Stimulated activated CD8-positive, alpha-beta memory T cell treated with anti-CD3 and anti-CD28 coated beads, Interleukin-7, amount 100 ng/mL, for 24 hours (primary cell): ENCODE results near the gene SLC6A8.
"Not testable (repeated sequence)": the region's sequence is repeated elsewhere in the genome, so short reads cannot be mapped to it uniquely, and the experiment has no call there.

Source experiments
- DNase-seq: peaks from one replicate; pipeline ENCODE4 v3.0.0-alpha.2; 2020; ENCODE audit warnings: low read depth

The SLC6A8 gene

DNA sequence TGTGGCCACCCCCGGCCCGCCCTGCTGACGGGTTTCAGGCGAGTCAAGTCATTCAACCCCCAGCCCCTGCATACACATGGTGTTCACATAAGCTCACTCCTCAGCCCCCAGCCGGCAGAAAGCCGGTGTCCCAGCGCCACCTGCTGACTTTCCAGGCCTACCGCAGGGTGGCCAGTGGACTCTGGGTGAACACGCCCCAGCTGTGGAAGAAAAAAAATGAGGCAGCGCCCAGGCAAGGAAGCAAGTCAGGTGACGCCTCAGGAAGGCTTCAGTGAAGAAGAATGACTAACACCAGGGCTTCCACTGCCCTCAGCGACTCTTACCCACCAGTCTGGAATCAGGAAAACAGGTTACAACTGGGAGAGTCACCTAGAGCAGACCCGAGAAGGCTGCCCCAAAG, 20.7 kb downstream of the SLC6A8 start:
- DNase-seq, result no peak

- no peak for DNase-seq
These were observed 22.3 kb downstream of the SLC6A8 start for GRCh38 chrX:153709726-153710674.

GRCh38 chrX:153714256-153714655, 26.5 kb downstream of the SLC6A8 start:
- DNase-seq, result no peak

DNA sequence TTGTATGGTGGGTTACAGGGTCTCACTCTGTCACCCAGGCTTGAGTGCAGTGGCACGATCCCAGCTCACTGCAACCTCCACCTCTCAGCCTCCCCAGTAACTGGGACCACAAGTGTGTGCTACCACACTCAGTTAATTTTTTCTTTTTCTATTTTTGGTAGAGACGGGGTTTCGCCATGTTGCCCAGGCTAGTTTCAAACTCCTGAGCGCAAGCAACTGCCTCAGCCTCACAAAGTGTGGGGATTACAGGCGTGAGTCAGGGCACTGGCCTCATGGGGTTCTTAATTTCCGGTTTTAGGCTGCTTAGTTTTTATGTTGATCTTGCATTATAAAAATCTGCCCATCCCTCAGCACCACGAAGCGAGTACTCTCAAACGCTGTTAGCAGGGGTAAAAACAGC, 29.7 kb downstream of the SLC6A8 start:
- no peak for DNase-seq

GRCh38 chrX:153719238-153719637, 31.5 kb downstream of the SLC6A8 start:
- DNase-seq, result no peak

GRCh38 chrX:153719701-153720100, 32.0 kb downstream of the SLC6A8 start:
- no peak for DNase-seq

DNA sequence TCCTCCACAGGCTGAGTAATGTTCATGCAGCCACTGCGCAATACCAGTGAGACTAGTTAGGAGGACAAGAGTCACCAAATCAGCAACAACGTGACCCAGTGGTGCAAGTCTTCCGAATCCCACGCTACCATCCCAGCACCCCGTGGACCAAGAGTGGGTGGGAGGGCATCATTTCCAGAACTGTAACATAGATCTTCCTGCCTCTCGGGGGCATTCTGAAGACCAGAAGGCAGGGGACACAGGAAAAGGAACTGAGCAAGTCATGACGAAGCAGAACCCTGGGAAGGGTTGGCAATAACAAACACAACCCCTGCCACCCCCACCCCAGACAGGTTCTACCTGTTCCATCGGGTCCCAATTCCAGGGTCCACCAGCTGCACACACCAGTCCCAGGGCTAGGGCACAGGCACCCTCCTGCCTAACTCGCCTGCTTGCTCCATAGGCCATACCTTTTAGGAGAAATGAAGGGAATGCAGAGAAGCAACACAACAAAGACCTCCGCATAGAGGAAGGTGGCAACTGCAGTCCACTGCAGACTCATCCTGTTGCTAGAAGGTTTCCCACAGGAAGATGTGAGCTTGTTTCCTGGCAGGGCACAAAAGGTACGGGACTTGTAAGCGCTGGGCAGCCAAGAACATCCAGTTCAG, 35.1 kb downstream of the SLC6A8 start:
- DNase-seq, result no peak

DNA sequence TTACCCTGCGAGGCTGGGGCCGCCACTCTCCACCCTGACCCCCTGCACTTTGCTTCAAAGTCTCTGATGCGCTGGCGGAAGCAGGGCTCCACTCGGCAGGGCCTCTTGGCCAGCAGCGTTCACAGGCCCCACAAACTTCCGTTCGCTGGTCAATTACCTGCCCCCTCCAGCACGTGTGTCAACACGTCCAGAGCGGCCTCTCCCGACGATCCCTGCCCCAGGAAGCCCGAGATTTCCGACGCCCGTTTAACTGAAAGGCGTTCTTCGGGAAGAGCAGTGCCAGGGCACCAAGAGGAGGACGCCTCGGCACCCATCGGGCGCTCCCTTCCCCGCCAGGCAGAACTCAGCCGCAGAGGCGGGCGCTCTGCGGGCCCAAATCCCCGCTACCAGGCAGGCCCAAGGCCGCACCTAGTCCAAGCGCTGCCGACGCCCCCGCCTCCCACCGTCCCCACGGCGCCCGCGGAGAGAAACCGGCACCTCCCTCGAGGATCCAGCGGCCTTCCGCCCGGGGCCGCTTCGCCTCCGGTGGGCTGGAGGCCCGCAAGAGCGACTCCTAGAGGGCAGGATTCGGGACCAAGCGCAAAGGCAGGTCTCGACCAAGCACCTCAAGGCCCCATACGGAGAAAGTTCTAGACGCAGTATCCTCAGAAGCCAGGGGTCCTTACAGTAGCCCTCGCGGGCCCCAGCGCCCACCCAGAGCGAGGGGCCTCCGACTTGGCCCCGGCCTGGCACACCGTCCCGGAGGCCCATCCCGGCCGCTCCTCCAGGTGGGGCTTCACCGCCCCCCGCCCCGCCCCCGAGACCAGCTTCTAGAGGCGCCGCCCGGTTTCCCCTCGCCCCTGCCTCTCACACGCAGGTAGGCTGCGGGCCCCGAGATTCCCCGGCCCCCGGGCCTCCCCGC, 35.9 kb downstream of the SLC6A8 start:
- peak; percentile 32 for DNase-seq

DNA sequence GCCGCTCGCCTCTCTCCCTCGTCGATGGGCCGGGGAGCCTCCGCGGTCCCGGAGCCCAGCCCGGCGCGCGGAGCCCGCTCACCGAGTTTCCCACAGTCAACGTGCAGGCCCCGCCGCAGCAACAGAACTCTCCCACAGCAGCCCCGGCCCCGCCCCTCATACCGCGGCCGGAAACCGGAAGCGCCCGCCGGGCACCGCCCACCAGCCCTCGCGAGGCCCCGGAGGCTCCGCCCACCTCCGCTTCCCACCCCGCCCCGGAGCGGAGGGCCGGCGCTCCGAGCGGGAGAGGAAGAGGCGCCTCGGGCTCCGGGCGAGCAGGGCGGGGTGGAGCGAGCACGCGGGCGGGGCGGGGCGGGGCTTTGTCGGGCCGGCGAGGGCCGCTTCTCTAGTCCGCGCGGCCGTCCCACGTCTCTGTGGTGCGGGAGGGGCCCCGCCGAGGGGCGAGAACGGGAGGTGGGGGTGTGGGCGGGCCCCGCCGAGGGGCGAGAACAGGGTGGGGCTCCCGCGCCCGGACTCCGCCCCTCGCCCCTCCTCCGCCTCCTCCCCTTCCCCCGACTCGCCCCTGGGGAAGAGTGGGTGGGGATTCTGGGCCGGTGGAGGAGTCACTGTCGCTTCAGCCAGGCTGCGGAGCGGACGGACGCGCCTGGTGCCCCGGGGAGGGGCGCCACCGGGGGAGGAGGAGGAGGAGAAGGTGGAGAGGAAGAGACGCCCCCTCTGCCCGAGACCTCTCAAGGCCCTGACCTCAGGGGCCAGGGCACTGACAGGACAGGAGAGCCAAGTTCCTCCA, 36.7 kb downstream of the SLC6A8 start, which contains the start of the genes ABCD1 and BCAP31:
ABCD1 (plus strand) TSS at position 605 of the 787 bp plus-strand sequence. CDS start 411 bp downstream, outside the sequence.
BCAP31 (minus strand) TSS at position 136 of the 787 bp plus-strand sequence. CDS start 1,143 bp downstream, outside the sequence.
- peak; percentile 70 for DNase-seq

- no peak for DNase-seq
These were observed 37.5 kb downstream of the SLC6A8 start for GRCh38 chrX:153725039-153725831.

- no peak for DNase-seq
These were observed 38.1 kb downstream of the SLC6A8 start for GRCh38 chrX:153725832-153726285.

- no peak for DNase-seq
These were observed 38.8 kb downstream of the SLC6A8 start for GRCh38 chrX:153726286-153727122.

GRCh38 chrX:153727123-153727931, 39.6 kb downstream of the SLC6A8 start:
- no peak for DNase-seq

GRCh38 chrX:153728095-153728494, 40.4 kb downstream of the SLC6A8 start:
- DNase-seq, result no peak

GRCh38 chrX:153728951-153729631, 41.4 kb downstream of the SLC6A8 start:
- no peak for DNase-seq

- DNase-seq, result not testable (repeated sequence)
These were observed 42.4 kb downstream of the SLC6A8 start for GRCh38 chrX:153730115-153730514.

DNA sequence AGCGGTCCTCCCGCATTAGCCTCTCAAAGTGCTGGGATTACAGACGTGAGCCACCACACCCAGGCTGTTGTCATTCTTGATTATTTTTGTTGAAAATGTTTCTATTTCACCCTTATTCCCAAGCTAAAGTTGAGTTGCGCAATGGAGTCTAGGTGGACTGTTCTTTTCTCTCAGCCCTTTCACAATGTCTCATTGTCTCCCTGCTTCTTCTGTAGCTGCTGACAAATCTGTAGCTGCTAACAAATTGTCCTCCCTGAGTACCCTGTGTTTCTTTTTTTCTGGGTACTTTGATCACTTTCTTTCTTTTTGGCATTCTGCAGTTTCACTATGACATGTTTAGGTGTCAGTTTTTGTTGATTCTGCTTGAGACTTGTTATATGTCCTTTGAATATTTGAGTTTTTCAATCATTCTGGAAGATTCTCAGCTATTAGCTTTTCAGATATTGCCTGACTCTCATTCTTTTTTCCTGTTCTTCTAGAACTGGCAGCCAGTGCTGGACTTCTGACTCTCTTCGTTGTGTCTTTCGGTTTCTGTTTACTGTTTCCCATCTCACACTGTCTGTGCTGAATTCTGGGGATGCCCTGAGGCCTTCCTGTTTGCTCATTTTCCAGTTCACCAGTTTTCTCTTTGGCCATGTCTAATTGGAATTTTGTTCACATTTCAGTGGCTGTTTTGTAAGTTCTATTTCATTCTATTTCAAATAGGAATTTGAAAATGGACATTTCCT, 43.6 kb downstream of the SLC6A8 start:
- no peak for DNase-seq
